ENCODE results near the gene HAUS8. TPM values are rescaled to one million over a fixed set of nuclear protein-coding genes. Genes with fewer than 3 reads are reported as not detected.

The HAUS8 gene
- total RNA-seq, 1 donor from 2014 or later = 20.5 TPM

DNA sequence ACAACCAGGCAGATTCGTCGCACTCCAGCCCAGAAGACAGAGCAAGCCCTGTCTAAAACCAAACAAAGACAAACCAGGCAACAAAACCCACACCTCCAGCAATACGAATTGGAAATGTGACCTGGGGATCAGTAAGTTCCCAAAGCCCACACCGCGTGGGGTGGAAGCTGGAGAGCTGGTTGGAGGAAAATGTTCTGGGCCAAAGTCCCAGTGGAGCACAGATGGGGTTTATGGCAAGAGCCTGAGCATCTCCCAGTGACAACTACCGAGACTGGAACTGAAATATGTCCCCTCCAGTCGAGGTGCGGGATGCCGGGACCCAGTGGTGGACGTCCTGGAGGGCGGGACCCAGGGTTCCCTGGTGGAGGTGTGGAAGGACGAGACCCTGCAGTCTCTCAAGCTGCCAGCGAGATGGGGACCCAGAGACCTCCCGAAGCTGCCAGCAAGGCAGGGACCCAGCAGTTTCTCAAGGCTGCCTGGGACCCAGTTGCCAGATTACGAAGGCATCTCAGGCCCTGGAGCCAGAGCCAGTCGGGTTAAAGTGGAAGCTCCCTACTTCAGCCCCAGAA, 26.3 kb downstream of the HAUS8 start:
- TF ChIP-seq, protein P1, sequence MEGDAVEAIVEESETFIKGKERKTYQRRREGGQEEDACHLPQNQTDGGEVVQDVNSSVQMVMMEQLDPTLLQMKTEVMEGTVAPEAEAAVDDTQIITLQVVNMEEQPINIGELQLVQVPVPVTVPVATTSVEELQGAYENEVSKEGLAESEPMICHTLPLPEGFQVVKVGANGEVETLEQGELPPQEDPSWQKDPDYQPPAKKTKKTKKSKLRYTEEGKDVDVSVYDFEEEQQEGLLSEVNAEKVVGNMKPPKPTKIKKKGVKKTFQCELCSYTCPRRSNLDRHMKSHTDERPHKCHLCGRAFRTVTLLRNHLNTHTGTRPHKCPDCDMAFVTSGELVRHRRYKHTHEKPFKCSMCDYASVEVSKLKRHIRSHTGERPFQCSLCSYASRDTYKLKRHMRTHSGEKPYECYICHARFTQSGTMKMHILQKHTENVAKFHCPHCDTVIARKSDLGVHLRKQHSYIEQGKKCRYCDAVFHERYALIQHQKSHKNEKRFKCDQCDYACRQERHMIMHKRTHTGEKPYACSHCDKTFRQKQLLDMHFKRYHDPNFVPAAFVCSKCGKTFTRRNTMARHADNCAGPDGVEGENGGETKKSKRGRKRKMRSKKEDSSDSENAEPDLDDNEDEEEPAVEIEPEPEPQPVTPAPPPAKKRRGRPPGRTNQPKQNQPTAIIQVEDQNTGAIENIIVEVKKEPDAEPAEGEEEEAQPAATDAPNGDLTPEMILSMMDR (conservative IDR thresholded peaks at IDR 0.05; ENCODE audit: low read depth, low read length) = no peak
- DNase-seq (ENCODE audit: low read depth) = no peak

DNA sequence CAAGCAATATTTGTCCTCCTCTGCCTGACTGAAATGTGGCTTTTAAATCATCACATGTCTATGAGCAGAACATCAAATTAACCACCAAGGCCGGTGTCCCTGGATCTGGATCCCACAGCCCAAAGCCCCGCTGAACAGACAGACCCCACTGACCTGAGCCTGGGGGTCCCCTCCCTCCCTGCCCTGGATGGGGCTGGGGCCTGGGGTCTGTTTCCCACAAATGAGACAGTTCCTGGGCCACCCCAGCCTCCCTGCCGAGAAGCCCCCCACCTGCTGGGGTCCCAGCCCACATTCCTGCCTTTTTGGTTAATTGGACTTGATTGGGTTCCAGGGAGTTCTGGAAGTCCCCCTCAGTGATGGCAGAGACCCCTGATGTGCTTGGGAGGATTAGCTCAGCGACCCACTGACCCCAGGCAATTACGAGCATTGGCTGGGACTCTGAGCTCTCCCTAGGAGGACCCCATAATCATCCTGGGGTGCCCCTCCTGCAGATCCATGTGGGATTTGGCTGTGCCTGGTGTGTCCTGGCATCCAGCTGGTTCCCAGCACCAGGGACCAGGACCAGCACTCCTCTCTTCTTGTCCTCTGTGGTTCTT, 29.2 kb downstream of the HAUS8 start:
- H3K4me3 ChIP-seq (ENCODE audit: low read depth, low read length) = no peak overlapping the region
- TF ChIP-seq, protein P1 (conservative IDR thresholded peaks at IDR 0.05; ENCODE audit: low read depth, low read length) = no peak
- DNase-seq (ENCODE audit: low read depth) = no peak

More for the DNA sequence above, 26.3 kb downstream of the HAUS8 start:
- H3K4me3 ChIP-seq (ENCODE audit: low read depth, low read length) = no peak overlapping the region

DNA sequence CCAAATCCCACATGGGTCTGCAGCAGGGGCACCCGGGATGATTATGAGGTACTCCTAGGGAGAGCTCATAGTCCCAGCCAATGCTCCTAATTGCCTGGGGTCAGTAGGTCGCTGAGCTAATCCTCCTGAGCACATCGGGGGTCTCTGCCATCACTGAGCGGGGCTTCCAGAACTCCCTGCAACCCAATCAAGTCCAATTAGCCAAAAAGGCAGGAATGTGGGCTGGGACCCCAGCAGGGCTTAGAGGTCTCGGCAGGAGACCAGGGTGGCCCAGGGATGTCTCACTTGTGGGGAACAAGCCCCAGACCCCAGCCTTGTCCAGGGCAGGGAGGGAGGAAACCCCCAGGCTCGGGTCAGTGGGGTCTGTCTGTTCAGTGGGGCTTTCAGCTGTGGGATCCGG, 31.5 kb downstream of the HAUS8 start:
- TF ChIP-seq, protein P1 (conservative IDR thresholded peaks at IDR 0.05; ENCODE audit: low read depth, low read length) = no peak
- H3K4me3 ChIP-seq (ENCODE audit: low read depth, low read length) = no peak overlapping the region
- DNase-seq (ENCODE audit: low read depth) = no peak

DNA sequence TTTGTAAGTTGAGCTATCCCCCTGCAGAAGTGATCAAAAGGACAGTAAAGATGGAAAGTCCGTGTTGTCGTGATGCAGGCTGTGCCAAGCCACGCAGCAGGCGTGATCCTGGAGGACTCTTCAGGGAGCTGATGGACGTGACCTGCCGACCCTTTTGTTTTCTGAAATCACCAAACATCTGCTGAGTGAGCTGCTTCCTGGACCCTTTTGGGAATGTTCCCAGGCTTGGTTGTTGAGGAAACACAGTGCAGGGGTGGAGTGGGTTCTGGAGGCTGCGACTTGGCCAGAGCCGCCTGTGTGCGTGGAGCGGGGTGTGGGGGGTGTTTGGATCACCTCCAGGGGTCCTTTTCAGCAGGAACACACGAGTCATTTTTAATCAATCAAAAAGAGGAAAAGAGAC, 33.3 kb downstream of the HAUS8 start:
- DNase-seq (ENCODE audit: low read depth) = no peak
- TF ChIP-seq, protein P1 (conservative IDR thresholded peaks at IDR 0.05; ENCODE audit: low read depth, low read length) = no peak
- H3K4me3 ChIP-seq (ENCODE audit: low read depth, low read length) = no peak overlapping the region

DNA sequence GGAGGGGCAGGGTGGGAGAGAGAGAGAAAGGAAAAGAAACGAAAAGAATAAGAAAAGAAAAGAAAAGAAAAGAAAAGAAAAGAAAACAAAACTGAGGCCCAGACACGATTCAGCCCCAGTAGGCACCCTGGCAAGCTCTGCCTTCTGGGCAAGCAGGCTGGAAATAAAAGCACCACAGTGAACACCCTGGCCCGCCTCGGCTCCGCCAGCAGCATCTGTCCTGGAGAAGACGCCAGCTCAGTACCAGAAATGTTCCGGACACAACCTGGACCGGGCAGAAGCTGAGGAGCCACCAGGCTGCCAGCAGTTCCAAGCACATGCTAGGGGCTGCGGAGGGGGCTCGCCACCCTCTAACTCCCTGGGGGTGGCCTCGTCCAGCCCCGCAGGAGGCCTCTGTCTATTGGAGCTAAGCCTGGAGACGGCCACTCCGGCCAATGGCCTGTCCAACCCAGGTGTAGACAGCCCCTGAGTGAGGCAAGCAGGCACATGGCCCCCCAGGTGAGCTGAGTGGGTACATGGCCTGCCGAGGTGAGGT, 37.2 kb downstream of the HAUS8 start:
- TF ChIP-seq, protein P1 (conservative IDR thresholded peaks at IDR 0.05; ENCODE audit: low read depth, low read length) = no peak
- H3K4me3 ChIP-seq (ENCODE audit: low read depth, low read length) = no peak overlapping the region
- no peak for DNase-seq (ENCODE audit: low read depth)

DNA sequence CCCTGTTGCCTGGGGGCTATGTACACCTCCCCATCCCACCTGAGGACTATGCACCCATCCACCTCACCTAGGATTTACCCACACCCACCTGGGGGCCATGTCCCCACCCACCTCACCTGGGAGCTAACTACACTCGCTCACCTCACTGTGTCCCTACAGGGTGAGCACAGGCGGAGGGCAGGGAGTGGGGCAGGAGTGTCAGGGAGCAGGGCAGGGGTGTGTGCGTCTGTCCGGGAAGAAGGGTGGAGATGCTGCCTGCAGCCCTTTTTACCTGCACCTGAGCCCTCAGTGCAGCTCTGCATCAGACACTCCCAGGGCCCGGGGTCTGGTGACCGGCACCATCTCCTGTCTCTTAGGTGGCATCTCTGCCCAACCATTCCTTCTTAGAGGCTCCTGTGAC, 38.1 kb downstream of the HAUS8 start:
- no peak for DNase-seq (ENCODE audit: low read depth)
- H3K4me3 ChIP-seq (ENCODE audit: low read depth, low read length) = no peak overlapping the region
- TF ChIP-seq, protein P1 (conservative IDR thresholded peaks at IDR 0.05; ENCODE audit: low read depth, low read length) = no peak

DNA sequence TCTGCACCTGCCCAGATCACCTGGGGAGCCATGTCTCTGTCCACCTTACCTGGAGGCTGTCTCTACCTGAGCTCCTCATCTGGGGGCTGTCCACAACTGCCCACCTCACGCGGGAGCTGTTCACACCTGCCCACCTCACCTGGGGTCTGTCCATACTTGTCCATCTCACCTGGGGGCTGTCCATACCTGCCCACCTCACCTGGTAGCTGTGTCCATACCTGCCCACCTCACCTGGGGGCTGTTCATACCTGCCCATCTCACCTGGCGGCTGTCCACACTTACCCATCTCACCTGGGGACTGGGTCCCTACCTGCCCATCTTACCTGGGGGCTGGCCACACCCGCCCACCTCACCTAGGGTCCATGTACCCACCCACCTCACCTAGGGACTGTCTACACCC, 38.6 kb downstream of the HAUS8 start:
- TF ChIP-seq, protein P1 (conservative IDR thresholded peaks at IDR 0.05; ENCODE audit: low read depth, low read length) = no peak
- no peak overlapping the region for H3K4me3 ChIP-seq (ENCODE audit: low read depth, low read length)
- DNase-seq (ENCODE audit: low read depth) = no peak

Measured in epithelial cell of proximal tubule (primary cell).